Measurements from ENCODE around the gene RRP12. TPM values are rescaled to one million over a fixed set of nuclear protein-coding genes. Genes with fewer than 3 reads are reported as not detected.

The RRP12 gene
- total and polyA plus RNA-seq, 2 donors (not counting 3 experiments of a cell fraction or from before 2014, with no cell fraction given), result 13.6 to 35.8 TPM

DNA sequence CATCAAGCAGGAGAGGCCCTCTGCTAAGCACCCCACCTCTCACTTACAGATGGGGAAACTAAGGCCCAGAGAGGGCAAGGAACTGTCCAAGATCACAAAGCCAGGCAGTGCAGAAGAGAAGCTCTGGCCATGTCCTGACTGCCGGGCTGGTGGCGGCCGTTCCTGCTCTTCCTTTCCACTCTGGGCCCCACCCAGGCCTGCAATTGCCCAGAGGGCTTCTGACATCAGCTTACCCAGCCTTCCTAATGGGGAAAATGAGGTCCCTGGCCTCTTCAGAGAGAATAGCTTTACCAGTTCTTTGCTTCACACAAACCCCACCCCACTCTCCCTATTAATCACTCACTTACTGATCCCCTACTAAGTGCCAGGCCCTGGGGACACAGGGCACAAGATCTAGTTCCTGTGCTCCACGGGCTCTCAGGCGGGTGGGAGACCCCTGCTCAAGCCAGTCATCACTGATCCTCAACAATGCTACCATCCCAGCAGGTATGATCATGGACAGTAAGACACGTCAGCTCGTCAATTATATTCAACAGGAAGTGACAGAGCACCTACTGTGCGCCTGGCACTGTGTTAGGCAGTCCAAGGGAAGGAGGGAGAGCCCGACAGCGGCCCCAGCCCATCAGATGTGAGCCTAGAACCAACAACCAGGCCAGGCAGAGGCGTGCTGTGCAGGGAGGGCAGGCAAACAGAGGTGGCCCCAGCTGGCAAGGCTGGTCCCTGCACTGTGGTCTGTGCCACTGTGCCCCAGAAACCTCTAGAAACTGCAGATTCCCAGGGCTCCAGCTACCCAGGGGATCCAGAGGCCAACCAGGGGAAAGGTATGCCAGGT, 40.2 kb downstream of the RRP12 start:
- ChIA-PET CTCF (interaction anchor here (0.8 to 3.1 kb wide), 5 partner anchors 28 to 288 kb away, joined by 3 to 29 read pairs (median 6); partner anchors contain the start of genes ARHGAP19 and FRAT1), POLR2A (no interaction called here)
- Histone ChIP-seq H2AFZ (ENCODE audit: low read depth, low read length) (no peak overlapping the region), H4K20me1 (replicated peaks; ENCODE audit: control insufficient read depth, extremely low read depth, insufficient read depth, low read length) (no peaks in the 10 kb centered on the region), H3K4me3 (replicated peaks in 1 of 3; ENCODE audit: insufficient read depth in 1 of 3, low read depth in 1 of 3, low read length in 3 of 3) (no peak overlapping the region), H3K9ac (replicated peaks; ENCODE audit: extremely low read depth, insufficient read depth, low read length) (no peak overlapping the region), H3K27ac (ENCODE audit: insufficient read depth, low read depth, low read length) (no peak overlapping the region), H3K36me3 (ENCODE audit: control insufficient read depth in 2 of 2, extremely low read depth in 1 of 2, insufficient read depth in 2 of 2, low read length in 2 of 2) (peaks cover 0 to 12% of the 10 kb centered on the region in 2 experiments), H3K9me1 (replicated peaks; ENCODE audit: control insufficient read depth, extremely low read depth, insufficient read depth, low read length) (no peaks in the 10 kb centered on the region), H3K4me1 (ENCODE audit: control insufficient read depth, extremely low read depth, insufficient read depth, low read length) (peaks cover 9% of the 10 kb centered on the region), H3K27me3 (ENCODE audit: control insufficient read depth in 2 of 2, insufficient read depth in 2 of 2, low read length in 2 of 2) (no peaks in the 10 kb centered on the region), H3K79me2 (ENCODE audit: control insufficient read depth, insufficient read depth, low read length) (no peaks in the 10 kb centered on the region), H3K4me2 (ENCODE audit: insufficient read depth, low read length) (no peak overlapping the region), H3K9me3 (replicated peaks; ENCODE audit: control insufficient read depth, insufficient read depth, low read length) (no peaks in the 10 kb centered on the region)
- TF ChIP-seq POLR2A (IDR thresholded peaks at IDR 0.05; ENCODE audit: low read depth, low read length) (no peak), GATA2 (IDR thresholded peaks at IDR 0.05; ENCODE audit: insufficient read depth, insufficient read length, low read depth, low read length) (no peak), POLR2AphosphoS5 (IDR thresholded peaks at IDR 0.05; ENCODE audit: insufficient read depth, low read depth, low read length) (no peak), JUN (IDR thresholded peaks at IDR 0.05; ENCODE audit: borderline replicate concordance, insufficient read depth, insufficient read length, low read depth) (no peak), MYC (IDR thresholded peaks at IDR 0.05; ENCODE audit: low read depth, low read length) (no peak), FOS (IDR thresholded peaks at IDR 0.05; ENCODE audit: borderline replicate concordance, insufficient read depth, low read length) (no peak), EZH2 (IDR thresholded peaks at IDR 0.05; ENCODE audit: borderline replicate concordance, low read depth, low read length, severe bottlenecking) (no peak)
- TF ChIP-seq, protein P1, sequence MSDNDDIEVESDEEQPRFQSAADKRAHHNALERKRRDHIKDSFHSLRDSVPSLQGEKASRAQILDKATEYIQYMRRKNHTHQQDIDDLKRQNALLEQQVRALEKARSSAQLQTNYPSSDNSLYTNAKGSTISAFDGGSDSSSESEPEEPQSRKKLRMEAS (IDR thresholded peaks at IDR 0.05; ENCODE audit: insufficient read depth, insufficient read length), result no peak
- TF ChIP-seq, protein P2, sequence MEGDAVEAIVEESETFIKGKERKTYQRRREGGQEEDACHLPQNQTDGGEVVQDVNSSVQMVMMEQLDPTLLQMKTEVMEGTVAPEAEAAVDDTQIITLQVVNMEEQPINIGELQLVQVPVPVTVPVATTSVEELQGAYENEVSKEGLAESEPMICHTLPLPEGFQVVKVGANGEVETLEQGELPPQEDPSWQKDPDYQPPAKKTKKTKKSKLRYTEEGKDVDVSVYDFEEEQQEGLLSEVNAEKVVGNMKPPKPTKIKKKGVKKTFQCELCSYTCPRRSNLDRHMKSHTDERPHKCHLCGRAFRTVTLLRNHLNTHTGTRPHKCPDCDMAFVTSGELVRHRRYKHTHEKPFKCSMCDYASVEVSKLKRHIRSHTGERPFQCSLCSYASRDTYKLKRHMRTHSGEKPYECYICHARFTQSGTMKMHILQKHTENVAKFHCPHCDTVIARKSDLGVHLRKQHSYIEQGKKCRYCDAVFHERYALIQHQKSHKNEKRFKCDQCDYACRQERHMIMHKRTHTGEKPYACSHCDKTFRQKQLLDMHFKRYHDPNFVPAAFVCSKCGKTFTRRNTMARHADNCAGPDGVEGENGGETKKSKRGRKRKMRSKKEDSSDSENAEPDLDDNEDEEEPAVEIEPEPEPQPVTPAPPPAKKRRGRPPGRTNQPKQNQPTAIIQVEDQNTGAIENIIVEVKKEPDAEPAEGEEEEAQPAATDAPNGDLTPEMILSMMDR (IDR thresholded peaks at IDR 0.05; ENCODE audit: extremely low read depth in 1 of 2, insufficient read depth in 1 of 2, low read depth in 1 of 2, low read length in 2 of 2), result no peak
- DNase-seq (ENCODE audit: low read depth, low spot score) (no peak), FAIRE-seq (no peak)
- no TSS peak for BruUV-seq (replicated peaks)
- intact Hi-C loops (cut with micrococcal nuclease), result no loop called here
- dilution Hi-C loops (cut with MboI; ENCODE audit: extremely low pct_ligation_motif_present, low sequenced_read_pairs), result no loop called here

Measured in endothelial cell of umbilical vein (primary cell).